MG63 (cell line): ENCODE results near the gene PCDHA3. TPM values are rescaled to one million over a fixed set of nuclear protein-coding genes. Genes with fewer than 3 reads are reported as not detected.
"Not testable (repeated sequence)": the region's sequence is repeated elsewhere in the genome, so short reads cannot be mapped to it uniquely, and the experiment has no call there.

Source experiments
- DNase-seq: peaks from one replicate; pipeline ENCODE4 v3.0.0-alpha.2; 2020
- H3K27me3 ChIP-seq: fragments of 250-450 bp; sonication (Bioruptor Pico); 2 replicates; pipeline ENCODE4 v1.5.1; 2020; ENCODE audit warnings: mild to moderate bottlenecking, moderate library complexity
- H3K36me3 ChIP-seq: fragments of 250-450 bp; sonication (Bioruptor Pico); 2 replicates; pipeline ENCODE4 v1.5.1; 2020; ENCODE audit warnings: mild to moderate bottlenecking, moderate library complexity
- H3K4me3 ChIP-seq: fragments of 250-450 bp; sonication (Bioruptor Pico); 2 replicates; pipeline ENCODE4 v1.5.1; 2020; ENCODE audit warnings: mild to moderate bottlenecking, moderate library complexity
- H3K9me3 ChIP-seq: fragments of 250-450 bp; sonication (Bioruptor Pico); 2 replicates; pipeline ENCODE4 v1.5.1; 2020; ENCODE audit warnings: mild to moderate bottlenecking, moderate library complexity
- total RNA-seq: library from RNA; depleted of rRNA; stranded (reverse); fragments of >200 nt; shearing (Covaris generic); gene quantifications from 2 replicates; pipeline ENCODE4 v1.2.3, GENCODE V29; 2014; ENCODE audit warnings: low replicate concordance; rRNA removed

The PCDHA3 gene
- total RNA-seq, 1 experiment from 2014 or later = not detected

DNA sequence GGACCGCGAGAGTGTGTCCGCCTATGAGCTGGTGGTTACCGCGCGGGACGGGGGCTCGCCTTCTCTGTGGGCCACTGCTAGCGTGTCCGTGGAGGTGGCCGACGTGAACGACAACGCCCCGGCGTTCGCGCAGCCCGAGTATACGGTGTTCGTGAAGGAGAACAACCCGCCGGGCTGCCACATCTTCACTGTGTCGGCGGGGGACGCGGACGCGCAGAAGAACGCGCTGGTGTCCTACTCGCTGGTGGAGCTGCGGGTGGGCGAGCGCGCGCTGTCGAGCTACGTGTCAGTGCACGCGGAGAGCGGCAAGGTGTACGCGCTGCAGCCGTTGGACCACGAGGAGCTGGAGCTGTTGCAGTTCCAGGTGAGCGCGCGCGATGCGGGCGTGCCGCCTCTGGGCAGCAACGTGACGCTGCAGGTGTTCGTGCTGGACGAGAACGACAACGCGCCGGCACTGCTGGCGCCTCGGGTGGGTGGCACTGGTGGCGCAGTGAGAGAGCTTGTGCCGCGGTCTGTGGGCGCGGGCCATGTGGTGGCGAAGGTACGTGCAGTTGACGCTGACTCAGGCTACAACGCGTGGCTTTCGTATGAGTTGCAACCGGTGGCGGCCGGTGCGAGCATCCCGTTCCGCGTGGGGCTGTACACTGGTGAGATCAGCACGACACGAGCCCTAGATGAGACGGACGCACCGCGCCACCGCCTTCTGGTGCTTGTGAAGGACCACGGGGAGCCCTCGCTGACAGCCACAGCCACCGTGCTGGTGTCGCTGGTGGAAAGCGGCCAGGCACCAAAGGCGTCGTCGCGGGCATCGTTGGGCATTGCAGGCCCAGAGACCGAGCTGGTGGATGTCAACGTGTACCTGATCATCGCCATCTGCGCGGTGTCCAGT lies 35.0 kb downstream of the PCDHA3 start:
- Histone ChIP-seq H3K4me3 (no peak overlapping the region), H3K27me3 (peaks cover 10% of the 10 kb centered on the region)
- no peak for DNase-seq

DNA sequence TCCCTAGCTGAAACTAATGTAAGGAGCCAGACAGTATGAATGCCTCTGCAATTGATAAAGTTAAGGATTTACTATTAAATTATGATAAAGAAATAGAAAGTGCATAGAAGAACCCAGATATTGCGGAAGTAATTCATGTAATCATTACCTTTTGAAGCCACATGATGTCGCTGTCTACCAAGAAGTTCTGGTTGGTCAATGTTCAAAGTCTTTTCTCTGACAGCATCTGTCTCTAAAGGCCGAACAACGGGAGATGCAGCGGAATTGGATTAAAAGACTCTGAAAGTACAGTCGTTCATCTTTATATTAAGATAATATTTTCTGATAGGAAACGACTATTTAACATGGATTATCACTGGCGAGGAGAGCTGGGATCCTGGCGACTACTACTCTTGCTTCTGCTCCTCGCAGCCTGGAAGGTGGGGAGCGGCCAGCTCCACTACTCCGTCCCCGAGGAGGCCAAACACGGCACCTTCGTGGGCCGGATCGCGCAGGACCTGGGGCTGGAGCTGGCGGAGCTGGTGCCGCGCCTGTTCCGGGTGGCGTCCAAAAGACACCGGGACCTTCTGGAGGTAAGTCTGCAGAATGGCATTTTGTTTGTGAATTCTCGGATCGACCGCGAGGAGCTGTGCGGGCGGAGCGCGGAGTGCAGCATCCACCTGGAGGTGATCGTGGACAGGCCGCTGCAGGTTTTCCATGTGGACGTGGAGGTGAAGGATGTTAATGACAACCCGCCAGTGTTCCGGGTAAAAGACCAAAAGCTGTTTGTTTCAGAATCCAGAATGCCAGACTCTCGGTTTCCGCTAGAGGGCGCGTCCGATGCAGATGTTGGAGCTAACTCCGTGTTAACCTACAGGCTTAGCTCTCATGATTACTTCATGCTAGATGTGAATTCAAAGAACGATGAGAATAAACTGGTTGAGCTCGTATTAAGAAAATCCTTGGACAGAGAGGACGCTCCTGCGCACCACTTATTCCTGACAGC lies 40.4 kb downstream of the PCDHA3 start, which contains the start of gene PCDHA8:
PCDHA8 (plus strand) TSS at position 210 of the 985 bp plus-strand sequence; CDS start at position 345, 135 bp downstream.
- Histone ChIP-seq H3K27me3 (peaks cover 3% of the 10 kb centered on the region; the same call in 1 of the 2 replicates), H3K9me3 (peaks cover 5% of the 10 kb centered on the region), H3K36me3 (no peaks in the 10 kb centered on the region), H3K4me3 (no peak within 1 kb of the TSS)
- DNase-seq = no peak

More for the DNA sequence above, 35.0 kb downstream of the PCDHA3 start:
- Histone ChIP-seq H3K36me3 (no peaks in the 10 kb centered on the region), H3K9me3 (peaks cover 10% of the 10 kb centered on the region)

DNA sequence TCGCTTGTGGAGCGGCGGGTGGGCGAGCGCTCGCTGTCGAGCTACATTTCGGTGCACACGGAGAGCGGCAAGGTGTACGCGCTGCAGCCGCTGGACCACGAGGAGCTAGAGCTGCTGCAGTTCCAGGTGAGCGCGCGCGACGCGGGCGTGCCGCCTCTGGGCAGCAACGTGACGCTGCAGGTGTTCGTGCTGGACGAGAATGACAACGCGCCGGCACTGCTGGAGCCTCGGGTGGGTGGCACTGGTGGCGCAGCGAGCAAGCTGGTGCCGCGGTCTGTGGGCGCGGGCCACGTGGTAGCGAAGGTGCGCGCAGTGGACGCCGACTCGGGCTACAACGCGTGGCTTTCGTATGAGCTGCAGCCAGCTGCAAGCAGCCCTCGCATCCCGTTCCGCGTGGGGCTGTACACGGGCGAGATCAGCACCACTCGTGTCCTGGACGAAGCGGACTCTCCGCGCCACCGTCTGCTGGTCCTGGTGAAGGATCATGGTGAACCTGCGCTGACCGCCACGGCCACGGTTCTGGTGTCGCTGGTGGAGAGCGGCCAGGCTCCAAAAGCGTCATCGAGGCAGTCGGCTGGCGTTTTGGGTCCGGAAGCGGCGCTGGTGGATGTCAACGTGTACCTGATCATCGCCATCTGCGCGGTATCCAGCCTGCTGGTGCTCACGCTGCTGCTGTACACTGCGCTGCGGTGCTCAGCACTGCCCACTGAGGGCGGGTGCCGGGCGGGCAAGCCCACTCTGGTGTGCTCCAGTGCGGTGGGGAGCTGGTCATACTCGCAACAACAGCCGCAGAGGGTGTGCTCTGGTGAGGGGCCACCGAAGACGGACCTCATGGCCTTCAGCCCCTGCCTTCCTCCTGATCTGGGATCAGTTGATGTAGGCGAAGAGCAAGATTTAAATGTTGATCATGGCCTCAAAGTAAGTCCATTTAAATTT lies 42.2 kb downstream of the PCDHA3 start:
- Histone ChIP-seq H3K36me3 (no peaks in the 10 kb centered on the region), H3K27me3 (peaks cover 6% of the 10 kb centered on the region), H3K4me3 (no peak overlapping the region), H3K9me3 (peaks cover 10% of the 10 kb centered on the region)
- no peak for DNase-seq

DNA sequence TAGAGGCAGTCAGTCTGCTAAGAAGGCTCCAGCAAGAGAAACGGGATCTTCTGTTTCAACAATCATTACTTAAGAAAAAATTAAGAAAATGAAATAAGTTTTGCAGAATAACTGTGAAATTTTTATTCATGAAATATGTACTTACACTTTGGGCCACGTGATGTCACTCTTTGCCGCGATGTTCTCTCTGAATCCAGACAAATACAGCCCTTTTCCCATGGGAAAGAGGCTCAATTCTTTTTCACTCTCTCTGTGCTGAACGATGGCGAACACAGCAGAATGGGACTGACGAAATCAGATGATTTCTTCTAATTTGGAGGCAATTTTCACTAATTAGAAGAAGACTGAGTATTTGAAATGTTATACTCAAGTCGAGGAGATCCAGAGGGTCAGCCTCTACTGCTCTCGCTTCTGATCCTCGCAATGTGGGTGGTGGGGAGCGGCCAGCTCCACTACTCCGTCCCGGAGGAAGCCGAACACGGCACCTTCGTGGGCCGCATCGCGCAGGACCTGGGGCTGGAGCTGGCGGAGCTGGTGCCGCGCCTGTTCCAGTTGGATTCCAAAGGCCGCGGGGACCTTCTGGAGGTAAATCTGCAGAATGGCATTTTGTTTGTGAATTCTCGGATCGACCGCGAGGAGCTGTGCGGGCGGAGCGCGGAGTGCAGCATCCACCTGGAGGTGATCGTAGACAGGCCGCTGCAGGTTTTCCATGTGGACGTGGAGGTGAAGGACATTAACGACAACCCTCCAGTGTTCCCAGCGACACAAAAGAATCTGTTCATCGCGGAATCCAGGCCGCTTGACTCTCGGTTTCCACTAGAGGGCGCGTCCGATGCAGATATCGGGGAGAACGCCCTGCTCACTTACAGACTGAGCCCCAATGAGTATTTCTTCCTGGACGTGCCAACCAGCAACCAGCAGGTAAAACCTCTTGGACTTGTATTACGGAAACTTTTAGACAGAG lies 47.6 kb downstream of the PCDHA3 start, which contains the start of gene PCDHA9:
PCDHA9 (plus strand) TSS at position 244 of the 964 bp plus-strand sequence; CDS start at position 358, 114 bp downstream.
- DNase-seq, H3K36me3 ChIP-seq, H3K9me3 ChIP-seq: not testable (repeated sequence)

DNA sequence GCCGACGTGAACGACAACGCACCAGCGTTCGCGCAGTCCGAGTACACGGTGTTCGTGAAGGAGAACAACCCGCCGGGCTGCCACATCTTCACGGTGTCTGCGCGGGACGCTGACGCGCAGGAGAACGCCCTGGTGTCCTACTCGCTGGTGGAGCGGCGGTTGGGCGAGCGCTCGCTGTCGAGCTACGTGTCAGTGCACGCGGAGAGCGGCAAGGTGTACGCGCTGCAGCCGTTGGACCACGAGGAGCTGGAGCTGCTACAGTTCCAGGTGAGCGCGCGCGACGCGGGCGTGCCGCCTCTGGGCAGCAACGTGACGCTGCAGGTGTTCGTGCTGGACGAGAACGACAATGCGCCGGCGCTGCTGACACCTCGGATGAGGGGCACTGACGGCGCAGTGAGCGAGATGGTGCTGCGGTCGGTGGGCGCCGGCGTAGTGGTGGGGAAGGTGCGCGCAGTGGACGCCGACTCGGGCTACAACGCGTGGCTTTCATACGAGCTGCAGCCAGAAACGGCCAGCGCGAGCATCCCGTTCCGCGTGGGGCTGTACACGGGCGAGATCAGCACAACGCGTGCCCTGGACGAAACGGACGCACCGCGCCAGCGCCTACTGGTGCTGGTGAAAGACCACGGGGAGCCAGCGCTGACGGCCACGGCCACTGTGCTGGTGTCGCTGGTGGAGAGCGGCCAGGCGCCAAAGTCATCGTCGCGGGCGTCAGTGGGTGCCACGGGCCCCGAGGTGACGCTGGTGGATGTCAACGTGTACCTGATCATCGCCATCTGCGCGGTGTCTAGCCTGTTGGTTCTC lies 49.2 kb downstream of the PCDHA3 start:
- DNase-seq, H3K9me3 ChIP-seq, H3K36me3 ChIP-seq, H3K4me3 ChIP-seq, H3K27me3 ChIP-seq: not testable (repeated sequence)

More for the DNA sequence above, 47.6 kb downstream of the PCDHA3 start, which contains the start of gene PCDHA9:
- H3K4me3 ChIP-seq, H3K27me3 ChIP-seq: not testable (repeated sequence)

Other genes with a start within 250 kb of the PCDHA3 start
- 62.1 and 92.9 TPM in 2 replicates for gene SRA1, start 243.6 kb upstream of the PCDHA3 start, total RNA-seq
- gene APBB3, start 236.5 kb upstream of the PCDHA3 start, total RNA-seq = 7.2 and 12.5 TPM in 2 replicates
- 21.7 and 24.8 TPM in 2 replicates for gene SLC35A4, start 236.2 kb upstream of the PCDHA3 start, total RNA-seq
- 0.49 and 2.6 TPM in 2 replicates for gene CD14, start 167.9 kb upstream of the PCDHA3 start, total RNA-seq
- 5.5 and 10.7 TPM in 2 replicates for gene TMCO6, start 161.6 kb upstream of the PCDHA3 start, total RNA-seq
- 86.0 and 94.5 TPM in 2 replicates for gene NDUFA2, start 153.4 kb upstream of the PCDHA3 start, total RNA-seq
- gene IK, start 153.2 kb upstream of the PCDHA3 start, total RNA-seq = 53.6 and 96.7 TPM in 2 replicates
- gene WDR55, start 136.2 kb upstream of the PCDHA3 start, total RNA-seq = 28.8 and 38.9 TPM in 2 replicates
- 0.94 TPM in 1 of 2 replicates, not detected in the other for gene DND1, start 127.5 kb upstream of the PCDHA3 start, total RNA-seq
- 96.9 and 116 TPM in 2 replicates for gene HARS1, start 109.7 kb upstream of the PCDHA3 start, total RNA-seq
- 41.8 and 50.1 TPM in 2 replicates for gene HARS2, start 109.6 kb upstream of the PCDHA3 start, total RNA-seq
- gene ZMAT2, start 100.6 kb upstream of the PCDHA3 start, total RNA-seq = 72.7 and 90.9 TPM in 2 replicates
- gene PCDHA1, start 14.9 kb upstream of the PCDHA3 start, total RNA-seq = 0.10 TPM in 1 of 2 replicates, not detected in the other
- 0.44 TPM in 1 of 2 replicates, not detected in the other for gene PCDHA2, start 6.2 kb upstream of the PCDHA3 start, total RNA-seq
- gene PCDHA4, start 6.0 kb downstream of the PCDHA3 start, total RNA-seq = not detected in 2 replicates
- gene PCDHA5, start 20.6 kb downstream of the PCDHA3 start, total RNA-seq = not detected in 2 replicates
- gene PCDHA6, start 26.9 kb downstream of the PCDHA3 start, total RNA-seq = 0.86 TPM in 1 of 2 replicates, not detected in the other
- 0.10 TPM in 1 of 2 replicates, not detected in the other for gene PCDHA7, start 33.2 kb downstream of the PCDHA3 start, total RNA-seq
- not detected in 2 replicates for gene PCDHA8, start 40.1 kb downstream of the PCDHA3 start, total RNA-seq
- gene PCDHA9, start 47.3 kb downstream of the PCDHA3 start, total RNA-seq = not detected in 2 replicates
- gene PCDHA10, start 54.8 kb downstream of the PCDHA3 start, total RNA-seq = not detected in 2 replicates
- gene PCDHA11, start 67.9 kb downstream of the PCDHA3 start, total RNA-seq = not detected in 2 replicates
- not detected in 2 replicates for gene PCDHA12, start 74.3 kb downstream of the PCDHA3 start, total RNA-seq
- not detected in 2 replicates for gene PCDHA13, start 81.1 kb downstream of the PCDHA3 start, total RNA-seq
- gene PCDHAC1, start 125.2 kb downstream of the PCDHA3 start, total RNA-seq = not detected in 2 replicates
- gene PCDHAC2, start 165.4 kb downstream of the PCDHA3 start, total RNA-seq = 0.07 TPM in 1 of 2 replicates, not detected in the other